Esophagus squamous epithelium (tissue), 4 donors: ENCODE measurements around the gene CYSRT1.

Source experiments
- POLR2A ChIP-seq, 4 donors: fragments of 450-650 bp; IDR thresholded peaks; one replicate each; pipeline ENCODE4 v1.6.1; 2017; ENCODE audit warnings: antibody characterized with exemption in 4 of 4, mild to moderate bottlenecking in 4 of 4, moderate library complexity in 3 of 4
- TF ChIP-seq, protein P1 (sequence below), 6 experiments: fragments of 450-650 bp in 4 of 6; fragments of 200-600 bp in 2 of 6; sonication (generic) in 2 of 6; IDR thresholded peaks; one replicate each; pipeline ENCODE4 v1.5.1; 2016 to 2019; ENCODE audit warnings: antibody characterized with exemption in 6 of 6, mild to moderate bottlenecking in 4 of 6, moderate library complexity in 4 of 6

DNA sequence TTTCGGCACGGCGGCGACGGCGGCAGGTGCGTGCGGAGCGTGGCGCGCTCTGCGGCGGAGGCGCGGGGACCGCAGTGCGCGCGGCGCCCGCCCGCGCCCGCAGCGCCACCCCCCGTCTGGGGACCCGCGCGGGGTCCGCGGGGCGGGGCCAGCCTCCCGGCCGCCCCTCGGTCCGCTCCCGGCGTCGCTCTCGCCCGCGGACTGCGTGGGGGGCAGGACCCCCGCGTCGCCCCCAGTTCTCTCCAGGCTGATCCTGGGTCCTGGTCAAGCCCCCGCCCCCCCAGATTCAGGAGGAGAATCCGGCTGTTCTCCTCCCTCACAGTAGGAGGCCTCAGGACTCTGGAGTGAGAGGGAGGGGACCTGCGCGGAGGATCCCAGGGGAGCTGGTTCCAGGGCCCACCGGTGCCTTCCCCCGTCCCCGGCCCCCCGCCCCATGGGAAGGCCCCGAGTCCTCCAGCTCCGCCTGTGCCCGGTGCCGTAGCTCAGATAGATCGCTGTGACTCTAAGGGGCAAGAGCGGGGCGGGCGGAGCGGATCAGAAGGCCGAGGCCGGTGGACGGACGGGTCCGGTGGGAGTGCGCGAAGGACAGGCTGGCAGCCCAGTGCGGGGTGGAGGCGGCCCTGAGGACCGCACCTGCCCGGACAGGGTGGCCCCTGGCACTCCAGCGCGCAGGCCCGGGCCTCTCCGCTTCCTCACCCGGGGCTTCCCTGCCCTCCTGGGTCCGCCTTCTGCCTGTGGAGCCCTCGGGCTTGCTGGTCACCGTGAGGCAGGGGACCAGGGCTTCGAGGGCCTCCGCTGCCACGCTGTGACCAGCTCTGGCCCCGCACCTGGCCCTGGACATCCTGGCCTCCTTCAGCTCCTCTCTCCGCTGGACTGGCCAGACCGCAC lies 2.5 kb upstream of the CYSRT1 start, which contains the start of gene RNF208:
- TF ChIP-seq, protein P1, sequence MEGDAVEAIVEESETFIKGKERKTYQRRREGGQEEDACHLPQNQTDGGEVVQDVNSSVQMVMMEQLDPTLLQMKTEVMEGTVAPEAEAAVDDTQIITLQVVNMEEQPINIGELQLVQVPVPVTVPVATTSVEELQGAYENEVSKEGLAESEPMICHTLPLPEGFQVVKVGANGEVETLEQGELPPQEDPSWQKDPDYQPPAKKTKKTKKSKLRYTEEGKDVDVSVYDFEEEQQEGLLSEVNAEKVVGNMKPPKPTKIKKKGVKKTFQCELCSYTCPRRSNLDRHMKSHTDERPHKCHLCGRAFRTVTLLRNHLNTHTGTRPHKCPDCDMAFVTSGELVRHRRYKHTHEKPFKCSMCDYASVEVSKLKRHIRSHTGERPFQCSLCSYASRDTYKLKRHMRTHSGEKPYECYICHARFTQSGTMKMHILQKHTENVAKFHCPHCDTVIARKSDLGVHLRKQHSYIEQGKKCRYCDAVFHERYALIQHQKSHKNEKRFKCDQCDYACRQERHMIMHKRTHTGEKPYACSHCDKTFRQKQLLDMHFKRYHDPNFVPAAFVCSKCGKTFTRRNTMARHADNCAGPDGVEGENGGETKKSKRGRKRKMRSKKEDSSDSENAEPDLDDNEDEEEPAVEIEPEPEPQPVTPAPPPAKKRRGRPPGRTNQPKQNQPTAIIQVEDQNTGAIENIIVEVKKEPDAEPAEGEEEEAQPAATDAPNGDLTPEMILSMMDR (IDR thresholded peaks at IDR 0.05) = no peak
- TF ChIP-seq POLR2A (IDR thresholded peaks at IDR 0.05) = no peak
